ENCODE data around the gene POLR1F.
"Not testable (repeated sequence)": the region's sequence is repeated elsewhere in the genome, so short reads cannot be mapped to it uniquely, and the experiment has no call there.

POLR1F gene
- 31.5 to 44.3 (median 35.2) reads per million in 4 donors for total RNA-seq

- peak; percentile 77 to 94 (median 87) for DNase-seq
Measured at GRCh38 chr7:19708397-19709248, at the start of gene POLR1F. Gene POLR1F, minus strand, starts transcription at chr7:19709037. Its CDS starts 21 bp downstream, at chr7:19709016.

GRCh38 chr7:19754521-19755116 lies 45.8 kb upstream of the POLR1F start:
- DNase-seq = peak in 1 of 5 donors; percentile 20

- no peak for DNase-seq
Measured at GRCh38 chr7:19752020-19752419, 43.2 kb upstream of the POLR1F start.

GRCh38 chr7:19749658-19750057 lies 40.8 kb upstream of the POLR1F start:
- DNase-seq = no peak

- DNase-seq = no peak
Measured at GRCh38 chr7:19747740-19748339, 39.0 kb upstream of the POLR1F start.

- no peak for DNase-seq
Measured at GRCh38 chr7:19744075-19744474, 35.2 kb upstream of the POLR1F start.

GRCh38 chr7:19728716-19729115 lies 19.9 kb upstream of the POLR1F start:
- DNase-seq = no peak

- no peak for DNase-seq
Measured at GRCh38 chr7:19725770-19726169, 16.9 kb upstream of the POLR1F start.

- no peak for DNase-seq
Measured at GRCh38 chr7:19715499-19715898, 6.7 kb upstream of the POLR1F start.

- peak in 4 of 5 donors; percentile 5 to 34 (median 18) for DNase-seq
Measured at GRCh38 chr7:19713676-19714075, 4.8 kb upstream of the POLR1F start.

GRCh38 chr7:19709249-19709578 lies 377 bp upstream of the POLR1F start:
- DNase-seq = no peak

- no peak for DNase-seq
Measured at GRCh38 chr7:19707240-19707639, 1.6 kb downstream of the POLR1F start.

GRCh38 chr7:19705663-19706062 lies 3.2 kb downstream of the POLR1F start:
- no peak for DNase-seq

GRCh38 chr7:19701471-19701870 lies 7.4 kb downstream of the POLR1F start:
- DNase-seq = no peak

GRCh38 chr7:19700936-19701335 lies 7.9 kb downstream of the POLR1F start:
- DNase-seq = no peak

- no peak for DNase-seq
Measured at GRCh38 chr7:19698331-19698730, 10.5 kb downstream of the POLR1F start.

- DNase-seq = no peak
Measured at GRCh38 chr7:19696926-19697325, 11.9 kb downstream of the POLR1F start.

- DNase-seq = no peak
Measured at GRCh38 chr7:19692111-19692828, 16.6 kb downstream of the POLR1F start.

GRCh38 chr7:19690736-19691135 lies 18.1 kb downstream of the POLR1F start:
- DNase-seq = no peak

GRCh38 chr7:19689130-19689529 lies 19.7 kb downstream of the POLR1F start:
- not testable (repeated sequence) for DNase-seq

- no peak for DNase-seq
Measured at GRCh38 chr7:19681596-19681995, 27.2 kb downstream of the POLR1F start.

GRCh38 chr7:19677180-19677579 lies 31.7 kb downstream of the POLR1F start:
- DNase-seq = peak in 1 of 5 donors; percentile 17

- DNase-seq = no peak
Measured at GRCh38 chr7:19675816-19676215, 33.0 kb downstream of the POLR1F start.
